Activated CD4-positive, alpha-beta T cell treated with anti-CD3 and anti-CD28 coated beads for 36 hours (primary cell): ENCODE results near the gene SOX6. TPM values are rescaled to one million over a fixed set of nuclear protein-coding genes. Genes with fewer than 3 reads are reported as not detected.

Source experiments
- ATAC-seq: fragments of 200-7000 bp; cut with Tn5 transposase; one replicate; pipeline ENCODE4 v1.10.0; 2021; ENCODE audit warnings: mild to moderate bottlenecking, moderate library complexity
- CTCF ChIA-PET: fragments of 350-600 bp; sonication (Branson Sonifier 250); formaldehyde crosslinking; loops from one replicate; lab custom pipeline; 2021; ENCODE audit warnings: antibody characterized with exemption; lab: Charles Lee
- POLR2A ChIA-PET: fragments of 350-600 bp; sonication (Branson Sonifier 250); formaldehyde crosslinking; loops from one replicate; lab custom pipeline; 2021; ENCODE audit warnings: antibody characterized with exemption, inconsistent platforms; lab: Charles Lee
- DNase-seq: peaks from one replicate; pipeline ENCODE4 v3.0.0-alpha.2; 2020
- H3K27ac Mint-ChIP-seq: one replicate; pipeline ENCODE4 v1.8.0; 2021; ENCODE audit warnings: mixed read lengths
- H3K27me3 Mint-ChIP-seq: one replicate; pipeline ENCODE4 v1.8.0; 2021; ENCODE audit warnings: mixed read lengths
- H3K36me3 Mint-ChIP-seq: one replicate; pipeline ENCODE4 v1.8.0; 2021; ENCODE audit warnings: low read depth, mixed read lengths
- H3K4me1 Mint-ChIP-seq: one replicate; pipeline ENCODE4 v1.8.0; 2021; ENCODE audit warnings: mixed read lengths
- H3K4me3 Mint-ChIP-seq: one replicate; pipeline ENCODE4 v1.8.0; 2021; ENCODE audit warnings: mild to moderate bottlenecking, moderate library complexity, mixed read lengths
- H3K9me3 Mint-ChIP-seq: one replicate; pipeline ENCODE4 v1.8.0; 2021; ENCODE audit warnings: low read depth, mixed read lengths
- intact Hi-C, 2 experiments: fragments of 100-400 bp; cut with DNase I in 1 of 2; cut with micrococcal nuclease in 1 of 2; formaldehyde crosslinking; loops; one replicate each; pipeline versions ENCODE4 v1.14.2 to v1.15.1; 2022 to 2024; cut with DNase I, micrococcal nuclease
- total RNA-seq, 2 experiments: library from RNA; stranded (reverse); gene quantifications; one replicate each; pipeline ENCODE4 v1.2.3, GENCODE V29; 2021

SOX6 gene
- total RNA-seq, 2 experiments from 2014 or later, result 0.46 TPM; not detected in 1

DNA sequence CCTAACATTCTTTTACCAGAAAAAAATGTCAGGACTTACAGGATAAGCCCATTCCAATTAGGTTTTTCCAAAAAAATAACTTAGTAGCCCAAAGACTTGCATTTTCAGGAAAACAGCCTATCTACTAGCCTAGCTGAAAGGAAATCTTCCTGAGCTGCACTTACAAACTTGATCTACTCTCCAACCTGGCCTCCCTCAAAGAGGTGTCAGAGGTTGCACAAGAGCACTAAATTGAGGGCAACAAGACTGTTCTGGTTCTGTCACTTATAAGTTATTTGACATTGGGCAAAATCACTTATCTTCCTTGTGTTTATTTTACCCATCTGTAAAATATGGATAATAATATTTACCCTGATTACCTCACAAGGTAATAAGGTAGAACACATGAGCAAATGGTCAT lies 7.9 kb upstream of the SOX6 start:
- H3K4me3 Mint-ChIP-seq, result no peak overlapping the region
- intact Hi-C loops, result no loop called here
- POLR2A ChIA-PET, result no interaction called here
- ATAC-seq, result no peak
- no peaks in the 10 kb centered on the region for H3K27me3 Mint-ChIP-seq
- H3K4me1 Mint-ChIP-seq, result no peaks in the 10 kb centered on the region
- no peaks in the 10 kb centered on the region for H3K9me3 Mint-ChIP-seq
- H3K36me3 Mint-ChIP-seq, result no peaks in the 10 kb centered on the region
- CTCF ChIA-PET, result interaction anchor here (0.6 kb wide), 1 partner anchor 14 kb away, joined by 3 read pairs; no protein-coding TSS in a partner anchor
- no peak for DNase-seq
- H3K27ac Mint-ChIP-seq, result no peak overlapping the region

DNA sequence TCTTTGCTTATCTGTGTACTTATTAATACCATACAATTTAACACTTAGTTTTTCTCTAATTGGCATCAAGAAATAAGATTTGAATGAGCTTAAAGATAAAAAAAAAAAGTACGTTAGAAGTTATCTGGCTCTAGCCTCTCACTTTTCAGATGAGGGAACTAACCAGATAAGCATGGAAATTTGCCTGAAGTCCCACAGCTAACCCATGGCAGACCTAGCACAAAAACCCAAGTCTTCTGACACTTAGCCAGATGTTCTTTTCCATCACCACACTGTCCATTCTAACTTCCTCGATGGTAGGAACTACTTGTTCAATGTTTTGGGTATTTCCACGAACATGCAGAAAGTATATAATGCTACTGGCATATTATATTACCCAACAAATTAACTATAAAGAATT lies 7.4 kb upstream of the SOX6 start:
- Mint-ChIP-seq H3K27me3 (no peaks in the 10 kb centered on the region), H3K27ac (no peak overlapping the region), H3K4me1 (no peaks in the 10 kb centered on the region), H3K9me3 (no peaks in the 10 kb centered on the region), H3K4me3 (no peak overlapping the region), H3K36me3 (no peaks in the 10 kb centered on the region)
- DNase-seq (no peak), ATAC-seq (no peak)
- ChIA-PET POLR2A (no interaction called here), CTCF (interaction anchor here (0.6 kb wide), 1 partner anchor 14 kb away, joined by 3 read pairs; no protein-coding TSS in a partner anchor)
- intact Hi-C loops, result no loop called here

DNA sequence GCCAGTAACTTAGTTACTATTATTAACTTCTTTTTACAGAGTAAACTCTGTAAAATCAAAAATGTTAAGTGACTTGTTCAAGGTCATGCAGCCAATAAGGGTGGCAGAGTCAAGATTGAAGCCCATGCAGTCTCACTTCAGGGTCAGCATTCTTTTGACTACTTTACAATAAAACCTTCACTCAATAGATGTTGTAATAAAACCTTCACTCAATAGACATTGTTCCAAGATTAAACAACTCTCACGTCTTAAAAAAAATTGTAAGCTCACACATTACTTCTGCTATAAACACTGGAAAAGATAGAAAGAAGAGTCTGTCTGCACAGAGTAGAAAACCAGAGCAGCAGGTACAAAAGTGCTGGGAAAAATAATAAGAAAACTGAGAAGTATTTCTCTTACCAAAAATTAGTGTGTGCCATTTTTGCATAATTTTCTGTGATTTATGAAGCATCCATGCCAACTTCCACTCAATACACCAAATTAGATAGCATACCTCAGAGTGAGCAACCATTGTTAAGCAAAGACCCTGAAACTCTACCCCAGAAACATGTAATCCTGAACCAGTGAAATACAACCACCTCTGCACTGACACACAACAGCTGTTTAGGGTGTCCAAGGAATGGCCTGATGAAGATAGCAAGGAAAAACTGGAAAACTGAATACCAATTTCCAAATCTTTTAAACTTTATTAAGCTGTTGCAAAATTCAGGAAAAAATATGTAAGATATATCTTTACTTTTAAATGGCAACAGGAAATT lies 4.9 kb upstream of the SOX6 start:
- Mint-ChIP-seq H3K36me3 (no peaks in the 10 kb centered on the region), H3K9me3 (no peaks in the 10 kb centered on the region), H3K4me3 (no peak overlapping the region), H3K27me3 (no peaks in the 10 kb centered on the region), H3K4me1 (no peaks in the 10 kb centered on the region), H3K27ac (no peak overlapping the region)
- ChIA-PET CTCF (no interaction called here), POLR2A (no interaction called here)
- DNase-seq (no peak), ATAC-seq (no peak)
- intact Hi-C loops, result no loop called here

DNA sequence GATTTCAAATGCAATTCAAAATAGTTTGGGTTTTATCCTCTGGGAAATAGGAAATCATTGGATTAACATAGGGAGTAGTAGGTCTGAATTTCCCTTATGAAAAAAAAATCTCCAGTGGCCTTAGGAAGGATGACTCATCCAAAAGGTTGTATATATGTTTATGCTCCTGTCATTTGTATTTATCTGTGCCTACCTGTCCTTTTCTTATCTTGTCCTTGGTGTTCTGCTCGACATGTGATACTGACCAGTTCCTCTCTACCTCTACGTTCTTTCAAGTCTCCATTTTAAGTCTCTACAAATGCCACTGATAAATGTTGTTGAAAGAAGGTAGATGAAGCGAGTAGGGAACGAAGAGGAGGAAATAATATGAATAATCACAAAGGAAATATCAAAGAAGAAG lies 3.0 kb upstream of the SOX6 start:
- intact Hi-C loops, result no loop called here
- Mint-ChIP-seq H3K27ac (no peak overlapping the region), H3K4me3 (no peak overlapping the region), H3K9me3 (no peaks in the 10 kb centered on the region), H3K27me3 (no peaks in the 10 kb centered on the region), H3K36me3 (no peaks in the 10 kb centered on the region), H3K4me1 (no peaks in the 10 kb centered on the region)
- ChIA-PET CTCF (no interaction called here), POLR2A (no interaction called here)
- ATAC-seq (no peak), DNase-seq (no peak)

DNA sequence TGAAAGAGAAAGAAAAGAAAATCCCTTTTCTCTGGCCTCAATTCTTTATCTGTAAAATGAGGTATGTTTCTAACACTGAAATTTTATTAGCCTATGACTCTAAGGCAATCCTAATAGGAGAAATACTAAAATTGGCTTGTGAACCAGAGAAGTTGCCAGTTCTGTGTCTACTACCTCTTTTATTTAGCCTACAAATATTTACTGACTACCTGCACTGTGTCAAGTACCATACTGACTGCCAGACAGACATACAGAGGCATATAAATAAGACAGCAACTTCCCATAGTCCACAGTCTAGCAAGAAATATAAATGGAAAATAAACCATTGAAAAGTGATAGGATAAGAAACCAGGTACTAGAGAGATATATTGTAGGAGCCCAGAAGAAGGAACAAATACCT lies 2.4 kb upstream of the SOX6 start:
- H3K27ac Mint-ChIP-seq, result no peak overlapping the region
- H3K4me3 Mint-ChIP-seq, result no peak overlapping the region
- POLR2A ChIA-PET, result no interaction called here
- no peaks in the 10 kb centered on the region for H3K4me1 Mint-ChIP-seq
- no peaks in the 10 kb centered on the region for H3K9me3 Mint-ChIP-seq
- H3K36me3 Mint-ChIP-seq, result no peaks in the 10 kb centered on the region
- CTCF ChIA-PET, result no interaction called here
- ATAC-seq (no peak), DNase-seq (no peak)
- intact Hi-C loops, result no loop called here
- H3K27me3 Mint-ChIP-seq, result no peaks in the 10 kb centered on the region

DNA sequence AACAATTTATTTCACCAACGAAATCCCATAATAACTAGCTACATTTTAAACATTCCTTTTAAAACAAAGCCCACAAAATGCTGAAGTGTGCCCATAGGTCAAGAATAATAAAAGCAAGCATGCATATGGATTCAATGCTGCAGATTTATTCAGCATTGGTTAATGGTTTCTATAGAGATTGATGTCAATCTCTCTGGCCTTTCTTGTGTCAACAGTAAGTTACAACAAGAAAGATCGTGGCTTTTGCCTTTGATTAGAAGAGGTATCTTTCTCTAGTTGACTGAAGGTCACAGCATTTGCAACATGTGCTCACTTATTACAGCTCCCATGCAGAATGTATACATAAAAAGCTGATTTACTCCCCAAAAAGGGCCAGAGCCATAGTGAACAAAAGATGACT lies 1.4 kb upstream of the SOX6 start:
- CTCF ChIA-PET, result no interaction called here
- no peaks in the 10 kb centered on the region for H3K36me3 Mint-ChIP-seq
- intact Hi-C loops, result no loop called here

DNA sequence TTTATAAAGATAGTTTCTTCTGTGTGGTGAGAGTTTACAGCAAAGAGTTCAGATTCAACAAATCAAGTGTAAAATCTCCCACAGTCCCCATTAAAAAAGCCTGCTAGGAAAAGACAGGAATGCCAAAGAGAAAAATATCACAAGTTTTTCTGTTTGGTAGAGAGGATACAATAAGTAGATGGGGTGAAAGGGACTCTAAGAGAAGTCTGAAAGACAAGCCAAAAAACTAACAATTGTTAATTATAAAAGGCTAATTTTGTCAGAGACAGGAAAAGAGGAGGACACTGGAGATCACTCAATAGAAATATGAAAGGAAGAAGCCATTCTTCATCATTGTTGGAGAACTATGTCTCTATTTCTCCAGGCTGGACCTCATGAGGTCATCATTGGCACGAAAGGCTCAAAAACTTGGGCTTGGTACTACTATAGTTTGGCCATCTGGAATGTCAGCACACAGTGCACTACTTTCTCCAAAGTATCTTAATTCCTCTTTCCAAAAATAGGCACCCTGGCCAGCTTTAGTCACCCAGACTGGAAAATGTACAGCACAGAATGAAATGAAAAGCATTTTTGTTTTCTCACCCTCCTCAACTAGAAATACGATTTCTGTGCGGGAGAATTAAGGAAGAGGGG lies 531 bp upstream of the SOX6 start:
- no peak overlapping the region for H3K4me3 Mint-ChIP-seq
- H3K27me3 Mint-ChIP-seq, result peaks cover 2% of the 10 kb centered on the region
- intact Hi-C loops, result no loop called here
- CTCF ChIA-PET, result no interaction called here
- ATAC-seq (no peak), DNase-seq (no peak)
- no peaks in the 10 kb centered on the region for H3K36me3 Mint-ChIP-seq
- POLR2A ChIA-PET, result no interaction called here
- H3K4me1 Mint-ChIP-seq, result no peaks in the 10 kb centered on the region
- no peak overlapping the region for H3K27ac Mint-ChIP-seq
- H3K9me3 Mint-ChIP-seq, result no peaks in the 10 kb centered on the region

More for the DNA sequence above, 1.4 kb upstream of the SOX6 start:
- Mint-ChIP-seq H3K27me3 (peaks cover 2% of the 10 kb centered on the region), H3K4me1 (no peaks in the 10 kb centered on the region), H3K9me3 (no peaks in the 10 kb centered on the region), H3K27ac (no peak overlapping the region), H3K4me3 (no peak overlapping the region)
- POLR2A ChIA-PET, result no interaction called here
- ATAC-seq (no peak), DNase-seq (no peak)

DNA sequence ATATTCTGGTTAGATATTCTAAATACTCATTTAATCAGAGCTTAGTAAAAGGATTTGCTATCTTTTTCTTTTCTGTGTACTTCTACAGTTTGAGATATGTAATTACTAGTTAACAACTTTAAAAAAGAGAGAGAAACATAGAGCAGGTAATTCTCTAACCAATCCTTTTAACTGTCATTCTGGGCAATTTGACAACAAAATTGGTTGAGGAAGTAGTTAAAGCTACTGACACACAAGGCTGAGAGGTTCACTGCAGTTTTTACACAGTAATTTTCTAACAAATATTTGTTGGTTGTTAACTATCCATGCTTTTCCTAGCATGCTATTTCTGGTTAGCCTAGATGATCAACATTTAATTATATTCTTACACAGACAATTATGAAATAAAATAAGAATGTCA lies 3.6 kb downstream of the SOX6 start:
- no peak for DNase-seq
- ATAC-seq, result no peak
- H3K4me3 Mint-ChIP-seq, result no peak overlapping the region
- no peaks in the 10 kb centered on the region for H3K36me3 Mint-ChIP-seq
- intact Hi-C loops, result no loop called here
- H3K27me3 Mint-ChIP-seq, result peaks cover 2% of the 10 kb centered on the region
- no peak overlapping the region for H3K27ac Mint-ChIP-seq
- POLR2A ChIA-PET, result no interaction called here
- no peaks in the 10 kb centered on the region for H3K4me1 Mint-ChIP-seq
- no peaks in the 10 kb centered on the region for H3K9me3 Mint-ChIP-seq
- CTCF ChIA-PET, result no interaction called here

DNA sequence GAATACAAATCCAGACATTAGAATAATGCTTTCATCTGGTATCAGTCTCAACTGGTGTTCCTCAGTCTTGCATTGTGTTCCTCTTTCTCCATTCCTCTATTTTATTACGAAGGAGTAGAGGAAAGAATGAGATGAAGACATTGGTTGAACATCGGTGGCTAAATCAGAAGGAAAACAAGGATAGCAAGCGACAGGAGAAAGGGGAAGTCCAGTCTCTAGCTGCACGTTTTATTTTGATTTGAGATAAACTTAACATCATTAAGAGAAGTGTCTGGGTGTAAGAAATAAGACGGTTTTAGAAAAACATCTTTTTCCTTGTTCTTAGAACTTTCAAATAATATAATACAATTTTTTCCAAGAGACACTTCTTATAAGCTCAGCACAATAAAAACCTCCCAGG lies 6.2 kb downstream of the SOX6 start:
- Mint-ChIP-seq H3K4me1 (no peaks in the 10 kb centered on the region), H3K4me3 (no peak overlapping the region), H3K27me3 (peaks cover 2% of the 10 kb centered on the region), H3K36me3 (no peaks in the 10 kb centered on the region), H3K27ac (no peak overlapping the region), H3K9me3 (no peaks in the 10 kb centered on the region)
- ChIA-PET POLR2A (no interaction called here), CTCF (no interaction called here)
- DNase-seq (no peak), ATAC-seq (no peak)
- intact Hi-C loops, result no loop called here

DNA sequence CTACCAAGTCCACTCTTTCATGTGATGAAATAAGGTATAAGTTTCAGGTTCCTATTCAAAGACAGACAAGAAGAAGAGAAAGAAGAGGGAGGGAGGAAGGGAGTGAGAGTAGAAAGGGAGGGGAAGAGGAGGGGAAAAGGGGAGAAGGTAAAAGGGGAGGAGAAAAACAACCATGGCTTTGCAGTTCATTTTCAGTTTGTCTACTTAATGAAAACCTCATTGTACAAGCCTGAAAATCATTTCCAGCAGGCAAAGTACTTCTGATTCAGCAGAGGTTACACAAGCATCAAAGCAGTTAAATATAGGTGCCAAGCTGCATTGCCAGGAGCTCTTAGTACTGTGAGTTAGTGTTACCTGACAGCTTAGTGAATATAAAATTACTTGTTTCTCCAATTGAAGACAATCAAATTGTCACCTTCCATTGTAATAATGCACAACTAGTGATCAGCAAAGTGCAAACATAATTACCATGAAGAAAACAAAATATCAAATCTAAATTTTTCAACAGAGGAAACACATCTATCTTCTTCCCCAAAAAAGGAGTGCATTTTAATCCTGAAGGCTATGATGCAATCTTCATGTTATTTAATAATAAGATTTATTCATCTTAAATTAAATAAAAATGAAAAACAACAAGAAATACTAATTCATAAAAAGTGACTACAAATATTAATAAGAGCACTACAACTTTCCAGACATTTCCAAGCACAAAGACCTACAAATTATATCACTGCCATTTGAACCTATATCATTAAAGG lies 8.2 kb downstream of the SOX6 start:
- H3K27ac Mint-ChIP-seq, result no peak overlapping the region
- intact Hi-C loops, result no loop called here
- no peak overlapping the region for H3K4me3 Mint-ChIP-seq
- ATAC-seq (no peak), DNase-seq (no peak)
- no peaks in the 10 kb centered on the region for H3K36me3 Mint-ChIP-seq
- H3K9me3 Mint-ChIP-seq, result no peaks in the 10 kb centered on the region
- ChIA-PET CTCF (no interaction called here), POLR2A (no interaction called here)
- H3K4me1 Mint-ChIP-seq, result no peaks in the 10 kb centered on the region
- H3K27me3 Mint-ChIP-seq, result peaks cover 1% of the 10 kb centered on the region

DNA sequence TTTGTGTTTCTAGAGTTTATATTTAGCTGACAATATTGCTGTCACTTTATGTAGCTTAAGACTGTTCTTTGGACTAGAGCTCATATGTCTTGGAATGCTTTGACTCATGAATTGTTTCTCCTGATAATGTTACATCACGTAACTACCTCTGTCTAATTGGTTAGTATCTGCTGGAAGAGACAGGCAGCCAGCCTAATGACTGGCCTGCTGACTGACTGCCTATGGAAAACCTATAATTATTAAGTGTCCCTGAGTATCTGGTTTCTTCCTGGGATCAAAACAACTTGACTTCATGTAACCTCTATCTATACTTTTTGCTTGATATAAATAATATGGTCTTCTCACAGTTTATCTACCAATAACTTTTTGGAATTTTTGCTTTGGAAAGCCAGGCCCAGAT lies 9.4 kb downstream of the SOX6 start:
- H3K4me3 Mint-ChIP-seq, result no peak overlapping the region
- ChIA-PET POLR2A (no interaction called here), CTCF (no interaction called here)
- intact Hi-C loops, result no loop called here
- DNase-seq (no peak), ATAC-seq (no peak)
- no peaks in the 10 kb centered on the region for H3K4me1 Mint-ChIP-seq
- H3K36me3 Mint-ChIP-seq, result no peaks in the 10 kb centered on the region
- no peaks in the 10 kb centered on the region for H3K27me3 Mint-ChIP-seq
- H3K9me3 Mint-ChIP-seq, result no peaks in the 10 kb centered on the region
- H3K27ac Mint-ChIP-seq, result no peak overlapping the region

DNA sequence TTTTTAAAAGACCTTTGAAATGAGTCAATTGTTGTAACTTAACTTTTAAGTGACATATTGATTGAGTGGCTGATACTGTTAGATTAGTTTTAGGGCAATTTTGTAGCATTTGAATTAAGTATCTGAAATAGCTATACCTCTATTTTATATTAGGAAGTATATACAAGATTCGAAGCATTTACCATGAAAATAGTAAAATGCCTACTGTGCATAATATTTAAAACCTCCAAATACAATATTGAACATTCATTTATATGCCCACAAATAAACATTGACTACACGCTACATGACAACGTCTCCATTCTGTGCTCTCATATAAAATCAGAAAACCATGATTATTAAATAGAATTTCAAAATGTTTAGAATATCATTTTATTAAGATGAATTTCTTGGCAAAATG lies 14.5 kb downstream of the SOX6 start:
- ChIA-PET POLR2A (no interaction called here), CTCF (no interaction called here)
- Mint-ChIP-seq H3K4me1 (no peaks in the 10 kb centered on the region), H3K36me3 (no peaks in the 10 kb centered on the region), H3K27ac (no peak overlapping the region), H3K4me3 (no peak overlapping the region), H3K9me3 (no peaks in the 10 kb centered on the region), H3K27me3 (no peaks in the 10 kb centered on the region)
- ATAC-seq (no peak), DNase-seq (no peak)
- intact Hi-C loops, result no loop called here
